HEK293 (cell line): Measurements from ENCODE around the gene NBPF3.

Source experiments
- IKZF3 ChIP-seq: fragments of 450-650 bp; IDR thresholded peaks from 2 replicates; pipeline ENCODE4 v1.5.0; 2018; ENCODE audit warnings: missing biosample characterization, mild to moderate bottlenecking, missing genetic modification characterization, moderate library complexity
- MYNN ChIP-seq: fragments of 450-650 bp; formaldehyde crosslinking; IDR thresholded peaks from 2 replicates; pipeline ENCODE4 v1.5.1; 2016; ENCODE audit warnings: missing biosample characterization, missing genetic modification characterization, borderline replicate concordance
- REPIN1 ChIP-seq: fragments of 450-650 bp; formaldehyde crosslinking; IDR thresholded peaks from 2 replicates; pipeline ENCODE4 v1.5.1; 2017; ENCODE audit warnings: missing biosample characterization, missing genetic modification characterization, low read depth
- SALL2 ChIP-seq: fragments of 450-650 bp; formaldehyde crosslinking; IDR thresholded peaks from 2 replicates; pipeline ENCODE4 v1.5.0; 2017; ENCODE audit warnings: missing biosample characterization, mild to moderate bottlenecking, missing genetic modification characterization, borderline replicate concordance
- SETDB1 ChIP-seq: IDR thresholded peaks from one replicate; pipeline ENCODE4 v1.6.1; 2017; ENCODE audit warnings: mild to moderate bottlenecking, low read length, moderate library complexity, mixed read lengths; ENCODE audit not compliant: insufficient read length
- TRIM28 ChIP-seq: IDR thresholded peaks from 2 replicates; pipeline ENCODE4 v1.6.1; 2011; ENCODE audit warnings: low read length, control low read depth, borderline replicate concordance
- YY2 ChIP-seq: fragments of 450-650 bp; formaldehyde crosslinking; IDR thresholded peaks from 2 replicates; pipeline ENCODE4 v1.5.1; 2016; ENCODE audit warnings: missing biosample characterization, missing genetic modification characterization
- ZBTB48 ChIP-seq: fragments of 450-650 bp; formaldehyde crosslinking; IDR thresholded peaks from 2 replicates; pipeline ENCODE4 v1.5.1; 2016; ENCODE audit warnings: missing biosample characterization, missing genetic modification characterization
- ZFP3 ChIP-seq: fragments of 450-650 bp; formaldehyde crosslinking; IDR thresholded peaks from 2 replicates; pipeline ENCODE4 v1.5.1; 2016; ENCODE audit warnings: low read depth, missing biosample characterization, missing genetic modification characterization
- ZNF10 ChIP-seq: fragments of 450-650 bp; formaldehyde crosslinking; IDR thresholded peaks from 2 replicates; pipeline ENCODE4 v1.5.1; 2017; ENCODE audit warnings: missing biosample characterization, missing genetic modification characterization
- ZNF311 ChIP-seq: fragments of 450-650 bp; formaldehyde crosslinking; IDR thresholded peaks from 2 replicates; pipeline ENCODE4 v1.5.1; 2017; ENCODE audit warnings: missing biosample characterization, missing genetic modification characterization, borderline replicate concordance
- ZNF423 ChIP-seq: fragments of 450-650 bp; formaldehyde crosslinking; IDR thresholded peaks from 2 replicates; pipeline ENCODE4 v1.5.1; 2016; ENCODE audit warnings: missing biosample characterization, missing genetic modification characterization
- ZNF514 ChIP-seq: fragments of 450-650 bp; formaldehyde crosslinking; IDR thresholded peaks from 2 replicates; pipeline ENCODE4 v1.5.1; 2016; ENCODE audit warnings: missing biosample characterization, missing genetic modification characterization
- ZNF561 ChIP-seq: fragments of 450-650 bp; IDR thresholded peaks from 2 replicates; pipeline ENCODE4 v1.5.1; 2018; ENCODE audit warnings: missing biosample characterization, missing genetic modification characterization, borderline replicate concordance
- ZNF585B ChIP-seq: fragments of 450-650 bp; formaldehyde crosslinking; IDR thresholded peaks from 2 replicates; pipeline ENCODE4 v1.5.1; 2016; ENCODE audit warnings: missing biosample characterization, missing genetic modification characterization
- ZNF600 ChIP-seq: fragments of 450-650 bp; formaldehyde crosslinking; IDR thresholded peaks from 2 replicates; pipeline ENCODE4 v1.5.1; 2016; ENCODE audit warnings: missing biosample characterization, missing genetic modification characterization
- ZSCAN30 ChIP-seq: fragments of 450-650 bp; IDR thresholded peaks from 2 replicates; pipeline ENCODE4 v1.5.1; 2018; ENCODE audit warnings: missing biosample characterization, mild to moderate bottlenecking, missing genetic modification characterization, moderate library complexity
- ZXDB ChIP-seq: fragments of 450-650 bp; formaldehyde crosslinking; IDR thresholded peaks from 2 replicates; pipeline ENCODE4 v1.5.1; 2016; ENCODE audit warnings: missing biosample characterization, missing genetic modification characterization
- TF ChIP-seq, protein P1 (sequence below): fragments of 450-650 bp; formaldehyde crosslinking; IDR thresholded peaks from 2 replicates; pipeline ENCODE4 v1.5.1; 2016; ENCODE audit warnings: missing biosample characterization, missing genetic modification characterization
- TF ChIP-seq, protein P2 (sequence below): fragments of 450-650 bp; formaldehyde crosslinking; IDR thresholded peaks from 2 replicates; pipeline ENCODE4; 2016; ENCODE audit warnings: missing biosample characterization, missing genetic modification characterization
- TF ChIP-seq, protein P3 (sequence below): fragments of 450-650 bp; formaldehyde crosslinking; optimal IDR thresholded peaks from 2 replicates; pipeline ENCODE3; 2016; ENCODE audit warnings: missing biosample characterization, mild to moderate bottlenecking, missing genetic modification characterization
- TF ChIP-seq, protein P4 (sequence below): fragments of 450-650 bp; formaldehyde crosslinking; IDR thresholded peaks from 2 replicates; pipeline ENCODE4 v1.5.1; 2017; ENCODE audit warnings: missing biosample characterization, missing genetic modification characterization
- TF ChIP-seq, protein P5 (sequence below): fragments of 450-650 bp; formaldehyde crosslinking; IDR thresholded peaks from 2 replicates; pipeline ENCODE4 v1.5.1; 2017; ENCODE audit warnings: missing biosample characterization, missing genetic modification characterization
- TF ChIP-seq, protein P6 (sequence below): fragments of 450-650 bp; formaldehyde crosslinking; IDR thresholded peaks from 2 replicates; pipeline ENCODE4 v1.5.1; 2016; ENCODE audit warnings: missing biosample characterization, missing genetic modification characterization
- TF ChIP-seq, protein P7 (sequence below): fragments of 450-650 bp; formaldehyde crosslinking; IDR thresholded peaks from 2 replicates; pipeline ENCODE4 v1.5.1; 2016; ENCODE audit warnings: missing biosample characterization, missing genetic modification characterization, low read depth

Gene NBPF3

DNA sequence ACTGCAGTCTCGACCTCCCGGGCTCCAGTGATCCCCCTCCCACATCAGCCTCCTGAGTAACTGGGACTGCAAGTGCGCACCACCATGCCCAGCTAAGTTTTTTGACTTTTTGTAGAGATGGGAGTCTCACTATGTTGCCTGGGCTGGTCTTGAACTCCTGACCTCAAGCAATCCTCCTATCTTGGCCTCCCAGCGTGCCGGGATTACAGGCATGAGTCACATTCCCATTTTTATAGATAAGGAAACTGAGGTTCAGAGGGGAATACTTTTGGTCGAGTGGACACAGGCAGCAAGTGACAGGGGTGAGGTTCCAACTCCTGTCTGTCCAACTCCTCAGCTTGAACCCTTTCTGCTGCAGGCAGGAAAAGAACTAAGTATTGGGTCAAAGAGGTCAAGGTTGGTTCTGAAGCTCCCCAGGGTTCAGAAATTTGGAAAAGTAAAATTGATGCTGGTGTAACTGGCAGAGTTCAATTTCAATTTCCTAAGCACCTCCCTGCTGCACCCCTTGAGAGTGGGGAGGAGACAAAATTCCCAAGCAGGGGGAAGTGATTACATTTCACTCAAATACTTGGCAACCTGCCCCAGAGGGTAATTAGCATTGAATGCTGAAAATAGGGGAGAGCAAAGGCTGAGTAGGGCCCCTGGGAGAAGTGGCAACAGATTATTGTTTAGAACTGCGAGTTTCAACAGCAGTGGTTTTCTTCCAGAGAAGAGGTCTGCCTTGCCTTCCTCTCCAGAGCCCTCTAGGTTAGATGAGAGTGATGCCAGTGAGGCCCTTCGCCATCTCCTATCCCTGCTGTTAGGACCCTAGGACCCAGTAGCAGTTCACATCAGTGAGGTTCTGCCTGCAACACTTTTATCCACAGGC lies 51.8 kb downstream of the NBPF3 start (continued):
- TF ChIP-seq ZNF600 (peak; percentile 72), ZNF10 (no peak), IKZF3 (tag by site-specific recombination) (peak; percentile 60; the same call in 1 of the 2 replicates), ZFP3 (tag by site-specific recombination) (no peak), SETDB1 (no peak), ZSCAN30 (tag by site-specific recombination) (0 out of 2 replicates have a peak, but pooled peaks have one; percentile 40), ZNF514 (no peak), ZNF561 (tag by site-specific recombination) (peak; percentile 51; the same call in 1 of the 2 replicates), ZNF311 (tag by site-specific recombination) (no peak), REPIN1 (tag by site-specific recombination) (no peak), TRIM28 (peak; percentile 11; the same call in 1 of the 2 replicates), ZNF585B (tag by site-specific recombination) (no peak), ZNF423 (tag by site-specific recombination) (0 out of 2 replicates have a peak, but pooled peaks have one; percentile 20), ZBTB48 (tag by site-specific recombination) (peak; percentile 64), MYNN (tag by site-specific recombination) (no peak), ZXDB (0 out of 2 replicates have a peak, but pooled peaks have one; percentile 29), YY2 (no peak), SALL2 (no peak)
- TF ChIP-seq, protein P1, sequence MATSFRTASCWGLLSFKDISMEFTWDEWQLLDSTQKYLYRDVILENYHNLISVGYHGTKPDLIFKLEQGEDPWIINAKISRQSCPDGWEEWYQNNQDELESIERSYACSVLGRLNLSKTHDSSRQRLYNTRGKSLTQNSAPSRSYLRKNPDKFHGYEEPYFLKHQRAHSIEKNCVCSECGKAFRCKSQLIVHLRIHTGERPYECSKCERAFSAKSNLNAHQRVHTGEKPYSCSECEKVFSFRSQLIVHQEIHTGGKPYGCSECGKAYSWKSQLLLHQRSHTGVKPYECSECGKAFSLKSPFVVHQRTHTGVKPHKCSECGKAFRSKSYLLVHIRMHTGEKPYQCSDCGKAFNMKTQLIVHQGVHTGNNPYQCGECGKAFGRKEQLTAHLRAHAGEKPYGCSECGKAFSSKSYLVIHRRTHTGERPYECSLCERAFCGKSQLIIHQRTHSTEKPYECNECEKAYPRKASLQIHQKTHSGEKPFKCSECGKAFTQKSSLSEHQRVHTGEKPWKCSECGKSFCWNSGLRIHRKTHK (tag by site-specific recombination): no peak
- TF ChIP-seq, protein P2, sequence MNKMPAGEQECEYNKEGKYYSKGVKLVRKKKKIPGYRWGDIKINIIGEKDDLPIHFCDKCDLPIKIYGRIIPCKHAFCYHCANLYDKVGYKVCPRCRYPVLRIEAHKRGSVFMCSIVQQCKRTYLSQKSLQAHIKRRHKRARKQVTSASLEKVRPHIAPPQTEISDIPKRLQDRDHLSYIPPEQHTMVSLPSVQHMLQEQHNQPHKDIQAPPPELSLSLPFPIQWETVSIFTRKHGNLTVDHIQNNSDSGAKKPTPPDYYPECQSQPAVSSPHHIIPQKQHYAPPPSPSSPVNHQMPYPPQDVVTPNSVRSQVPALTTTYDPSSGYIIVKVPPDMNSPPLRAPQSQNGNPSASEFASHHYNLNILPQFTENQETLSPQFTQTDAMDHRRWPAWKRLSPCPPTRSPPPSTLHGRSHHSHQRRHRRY (tag by site-specific recombination): no peak
- TF ChIP-seq, protein P3, sequence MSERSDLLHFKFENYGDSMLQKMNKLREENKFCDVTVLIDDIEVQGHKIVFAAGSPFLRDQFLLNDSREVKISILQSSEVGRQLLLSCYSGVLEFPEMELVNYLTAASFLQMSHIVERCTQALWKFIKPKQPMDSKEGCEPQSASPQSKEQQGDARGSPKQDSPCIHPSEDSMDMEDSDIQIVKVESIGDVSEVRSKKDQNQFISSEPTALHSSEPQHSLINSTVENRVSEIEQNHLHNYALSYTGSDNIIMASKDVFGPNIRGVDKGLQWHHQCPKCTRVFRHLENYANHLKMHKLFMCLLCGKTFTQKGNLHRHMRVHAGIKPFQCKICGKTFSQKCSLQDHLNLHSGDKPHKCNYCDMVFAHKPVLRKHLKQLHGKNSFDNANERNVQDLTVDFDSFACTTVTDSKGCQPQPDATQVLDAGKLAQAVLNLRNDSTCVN (tag by site-specific recombination): no peak
- TF ChIP-seq, protein P4, sequence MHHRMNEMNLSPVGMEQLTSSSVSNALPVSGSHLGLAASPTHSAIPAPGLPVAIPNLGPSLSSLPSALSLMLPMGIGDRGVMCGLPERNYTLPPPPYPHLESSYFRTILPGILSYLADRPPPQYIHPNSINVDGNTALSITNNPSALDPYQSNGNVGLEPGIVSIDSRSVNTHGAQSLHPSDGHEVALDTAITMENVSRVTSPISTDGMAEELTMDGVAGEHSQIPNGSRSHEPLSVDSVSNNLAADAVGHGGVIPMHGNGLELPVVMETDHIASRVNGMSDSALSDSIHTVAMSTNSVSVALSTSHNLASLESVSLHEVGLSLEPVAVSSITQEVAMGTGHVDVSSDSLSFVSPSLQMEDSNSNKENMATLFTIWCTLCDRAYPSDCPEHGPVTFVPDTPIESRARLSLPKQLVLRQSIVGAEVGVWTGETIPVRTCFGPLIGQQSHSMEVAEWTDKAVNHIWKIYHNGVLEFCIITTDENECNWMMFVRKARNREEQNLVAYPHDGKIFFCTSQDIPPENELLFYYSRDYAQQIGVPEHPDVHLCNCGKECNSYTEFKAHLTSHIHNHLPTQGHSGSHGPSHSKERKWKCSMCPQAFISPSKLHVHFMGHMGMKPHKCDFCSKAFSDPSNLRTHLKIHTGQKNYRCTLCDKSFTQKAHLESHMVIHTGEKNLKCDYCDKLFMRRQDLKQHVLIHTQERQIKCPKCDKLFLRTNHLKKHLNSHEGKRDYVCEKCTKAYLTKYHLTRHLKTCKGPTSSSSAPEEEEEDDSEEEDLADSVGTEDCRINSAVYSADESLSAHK (tag by site-specific recombination): peak; percentile 52; the same call in 1 of the 2 replicates
- TF ChIP-seq, protein P5, sequence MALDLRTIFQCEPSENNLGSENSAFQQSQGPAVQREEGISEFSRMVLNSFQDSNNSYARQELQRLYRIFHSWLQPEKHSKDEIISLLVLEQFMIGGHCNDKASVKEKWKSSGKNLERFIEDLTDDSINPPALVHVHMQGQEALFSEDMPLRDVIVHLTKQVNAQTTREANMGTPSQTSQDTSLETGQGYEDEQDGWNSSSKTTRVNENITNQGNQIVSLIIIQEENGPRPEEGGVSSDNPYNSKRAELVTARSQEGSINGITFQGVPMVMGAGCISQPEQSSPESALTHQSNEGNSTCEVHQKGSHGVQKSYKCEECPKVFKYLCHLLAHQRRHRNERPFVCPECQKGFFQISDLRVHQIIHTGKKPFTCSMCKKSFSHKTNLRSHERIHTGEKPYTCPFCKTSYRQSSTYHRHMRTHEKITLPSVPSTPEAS (tag by site-specific recombination): no peak
- TF ChIP-seq, protein P6, sequence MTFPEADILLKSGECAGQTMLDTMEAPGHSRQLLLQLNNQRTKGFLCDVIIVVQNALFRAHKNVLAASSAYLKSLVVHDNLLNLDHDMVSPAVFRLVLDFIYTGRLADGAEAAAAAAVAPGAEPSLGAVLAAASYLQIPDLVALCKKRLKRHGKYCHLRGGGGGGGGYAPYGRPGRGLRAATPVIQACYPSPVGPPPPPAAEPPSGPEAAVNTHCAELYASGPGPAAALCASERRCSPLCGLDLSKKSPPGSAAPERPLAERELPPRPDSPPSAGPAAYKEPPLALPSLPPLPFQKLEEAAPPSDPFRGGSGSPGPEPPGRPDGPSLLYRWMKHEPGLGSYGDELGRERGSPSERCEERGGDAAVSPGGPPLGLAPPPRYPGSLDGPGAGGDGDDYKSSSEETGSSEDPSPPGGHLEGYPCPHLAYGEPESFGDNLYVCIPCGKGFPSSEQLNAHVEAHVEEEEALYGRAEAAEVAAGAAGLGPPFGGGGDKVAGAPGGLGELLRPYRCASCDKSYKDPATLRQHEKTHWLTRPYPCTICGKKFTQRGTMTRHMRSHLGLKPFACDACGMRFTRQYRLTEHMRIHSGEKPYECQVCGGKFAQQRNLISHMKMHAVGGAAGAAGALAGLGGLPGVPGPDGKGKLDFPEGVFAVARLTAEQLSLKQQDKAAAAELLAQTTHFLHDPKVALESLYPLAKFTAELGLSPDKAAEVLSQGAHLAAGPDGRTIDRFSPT (tag by site-specific recombination): no peak
- TF ChIP-seq, protein P7, sequence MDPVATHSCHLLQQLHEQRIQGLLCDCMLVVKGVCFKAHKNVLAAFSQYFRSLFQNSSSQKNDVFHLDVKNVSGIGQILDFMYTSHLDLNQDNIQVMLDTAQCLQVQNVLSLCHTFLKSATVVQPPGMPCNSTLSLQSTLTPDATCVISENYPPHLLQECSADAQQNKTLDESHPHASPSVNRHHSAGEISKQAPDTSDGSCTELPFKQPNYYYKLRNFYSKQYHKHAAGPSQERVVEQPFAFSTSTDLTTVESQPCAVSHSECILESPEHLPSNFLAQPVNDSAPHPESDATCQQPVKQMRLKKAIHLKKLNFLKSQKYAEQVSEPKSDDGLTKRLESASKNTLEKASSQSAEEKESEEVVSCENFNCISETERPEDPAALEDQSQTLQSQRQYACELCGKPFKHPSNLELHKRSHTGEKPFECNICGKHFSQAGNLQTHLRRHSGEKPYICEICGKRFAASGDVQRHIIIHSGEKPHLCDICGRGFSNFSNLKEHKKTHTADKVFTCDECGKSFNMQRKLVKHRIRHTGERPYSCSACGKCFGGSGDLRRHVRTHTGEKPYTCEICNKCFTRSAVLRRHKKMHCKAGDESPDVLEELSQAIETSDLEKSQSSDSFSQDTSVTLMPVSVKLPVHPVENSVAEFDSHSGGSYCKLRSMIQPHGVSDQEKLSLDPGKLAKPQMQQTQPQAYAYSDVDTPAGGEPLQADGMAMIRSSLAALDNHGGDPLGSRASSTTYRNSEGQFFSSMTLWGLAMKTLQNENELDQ: no peak
